Ishikawa (cell line): ENCODE results near the gene SAMD5.

ENCODE experiments used
- CEBPB ChIP-seq: IDR thresholded peaks from 2 replicates; pipeline ENCODE4 v1.6.1; 2012
- CREB1 ChIP-seq: IDR thresholded peaks from 2 replicates; pipeline ENCODE4 v1.6.1; 2012; ENCODE audit warnings: low read depth
- EGR1 ChIP-seq: IDR thresholded peaks from 2 replicates; pipeline ENCODE4 v1.6.1; 2012
- EP300 ChIP-seq: IDR thresholded peaks from 2 replicates; pipeline ENCODE4 v1.6.1; 2012; ENCODE audit warnings: borderline replicate concordance
- FOXM1 ChIP-seq: IDR thresholded peaks from 2 replicates; pipeline ENCODE4 v1.6.1; 2012; ENCODE audit warnings: low read depth, borderline replicate concordance
- MAX ChIP-seq: IDR thresholded peaks from 2 replicates; pipeline ENCODE4 v1.6.1; 2012
- NFIC ChIP-seq: IDR thresholded peaks from 2 replicates; pipeline ENCODE4 v1.6.1; 2012
- RAD21 ChIP-seq: IDR thresholded peaks from 2 replicates; pipeline ENCODE4 v1.6.1; 2012; ENCODE audit warnings: low read depth
- REST ChIP-seq: IDR thresholded peaks from 2 replicates; pipeline ENCODE4 v1.6.1; 2012; ENCODE audit warnings: low read depth, mild to moderate bottlenecking
- TAF1 ChIP-seq: IDR thresholded peaks from 2 replicates; pipeline ENCODE4 v1.6.1; 2012; ENCODE audit warnings: low read depth, mild to moderate bottlenecking
- TCF12 ChIP-seq: IDR thresholded peaks from 2 replicates; pipeline ENCODE4 v1.6.1; 2012; ENCODE audit warnings: low read depth
- TEAD4 ChIP-seq: IDR thresholded peaks from 2 replicates; pipeline ENCODE4 v1.6.1; 2012
- USF1 ChIP-seq: IDR thresholded peaks from 2 replicates; pipeline ENCODE4 v1.6.1; 2012
- YY1 ChIP-seq: IDR thresholded peaks from 2 replicates; pipeline ENCODE4 v1.6.1; 2012; ENCODE audit warnings: low read depth
- ZBTB7A ChIP-seq: IDR thresholded peaks from 2 replicates; pipeline ENCODE4 v1.6.1; 2012; ENCODE audit warnings: low read depth

The SAMD5 gene

GRCh38 chr6:147614501-147614900 lies 106.0 kb downstream of the SAMD5 start:
- TF ChIP-seq ZBTB7A, result no peak
- no peak for TF ChIP-seq TCF12
- TF ChIP-seq EGR1, result no peak
- no peak for TF ChIP-seq TEAD4
- no peak for TF ChIP-seq MAX
- TF ChIP-seq NFIC, result no peak
- TF ChIP-seq YY1, result no peak
- no peak for TF ChIP-seq REST
- TF ChIP-seq EP300, result no peak
- no peak for TF ChIP-seq RAD21
- TF ChIP-seq CEBPB, result no peak
- no peak for TF ChIP-seq TAF1
- TF ChIP-seq FOXM1, result no peak
- no peak for TF ChIP-seq CREB1

- no peak for TF ChIP-seq TEAD4
These were observed 107.4 kb downstream of the SAMD5 start for GRCh38 chr6:147615659-147616456.

- no peak for TF ChIP-seq TEAD4
- TF ChIP-seq NFIC, result no peak
- TF ChIP-seq CEBPB, result no peak
- TF ChIP-seq CREB1, result no peak
- TF ChIP-seq MAX, result no peak
- TF ChIP-seq EP300, result no peak
- TF ChIP-seq USF1, result no peak
- TF ChIP-seq TAF1, result no peak
- TF ChIP-seq ZBTB7A, result no peak
These were observed 108.9 kb downstream of the SAMD5 start for GRCh38 chr6:147617366-147617765.

GRCh38 chr6:147618457-147618856 lies 110.0 kb downstream of the SAMD5 start:
- TF ChIP-seq MAX (no peak), FOXM1 (no peak), ZBTB7A (no peak), CREB1 (no peak), USF1 (no peak), EP300 (no peak), CEBPB (no peak), TEAD4 (no peak), REST (no peak), RAD21 (no peak), TCF12 (no peak), YY1 (no peak)

- no peak for TF ChIP-seq NFIC
- no peak for TF ChIP-seq MAX
- no peak for TF ChIP-seq ZBTB7A
- no peak for TF ChIP-seq YY1
- no peak for TF ChIP-seq RAD21
- TF ChIP-seq USF1, result no peak
- TF ChIP-seq CEBPB, result no peak
These were observed 110.4 kb downstream of the SAMD5 start for GRCh38 chr6:147618927-147619326.
